ENCODE results near the gene AP3M1. TPM values are rescaled to one million over a fixed set of nuclear protein-coding genes. Genes with fewer than 3 reads are reported as not detected.

The AP3M1 gene
- total RNA-seq, 1 donor from 2014 or later: 58.3 TPM

- Histone ChIP-seq H3K79me2 (ENCODE audit: low read depth) (peaks cover 26% of the 10 kb centered on the region), H3K4me3 (no peak overlapping the region), H3K9ac (no peak overlapping the region), H3K27ac (peak overlapping the region; percentile 48), H3K4me2 (no peak overlapping the region), H3K27me3 (no peaks in the 10 kb centered on the region), H3K9me3 (ENCODE audit: low read depth) (no peaks in the 10 kb centered on the region), H3F3A (ENCODE audit: low read depth) (peaks cover 24% of the 10 kb centered on the region), H3K4me1 (peaks cover 15% of the 10 kb centered on the region), H3K36me3 (no peaks in the 10 kb centered on the region), H2AFZ (replicated peaks) (no peak overlapping the region), H4K20me1 (ENCODE audit: low read depth) (no peaks in the 10 kb centered on the region)
- Mint-ChIP-seq H3K9me3 (no peaks in the 10 kb centered on the region), H3K36me3 (no peaks in the 10 kb centered on the region), H3K27ac (no peak overlapping the region), H3K4me1 (peaks cover 11% of the 10 kb centered on the region), H3K4me3 (peak overlapping the region; percentile 21), H3K27me3 (ENCODE audit: insufficient read depth, low read depth) (peaks cover 4% of the 10 kb centered on the region)
- peak; percentile 7 for DNase-seq (ENCODE audit: low spot score)
- TF ChIP-seq CTCF (IDR thresholded peaks at IDR 0.05) (no peak), EZH2 (IDR thresholded peaks at IDR 0.05) (no peak), EZH2phosphoT487 (IDR thresholded peaks at IDR 0.05) (no peak)
Measured at GRCh38 chr10:74174521-74174920, 23.9 kb upstream of the AP3M1 start.

GRCh38 chr10:74171625-74172024 lies 21.0 kb upstream of the AP3M1 start:
- Mint-ChIP-seq H3K9me3 (no peaks in the 10 kb centered on the region), H3K27me3 (ENCODE audit: insufficient read depth, low read depth) (peaks cover 2% of the 10 kb centered on the region), H3K4me1 (peaks cover 7% of the 10 kb centered on the region), H3K36me3 (no peaks in the 10 kb centered on the region), H3K4me3 (no peak overlapping the region), H3K27ac (no peak overlapping the region)
- Histone ChIP-seq H2AFZ (replicated peaks) (no peak overlapping the region), H3K36me3 (no peaks in the 10 kb centered on the region), H3K27me3 (no peaks in the 10 kb centered on the region), H3K27ac (no peak overlapping the region), H3K4me2 (no peak overlapping the region), H3K4me1 (peaks cover 5% of the 10 kb centered on the region), H3F3A (ENCODE audit: low read depth) (peaks cover 17% of the 10 kb centered on the region), H3K4me3 (no peak overlapping the region), H3K9ac (no peak overlapping the region), H4K20me1 (ENCODE audit: low read depth) (no peaks in the 10 kb centered on the region), H3K9me3 (ENCODE audit: low read depth) (no peaks in the 10 kb centered on the region), H3K79me2 (ENCODE audit: low read depth) (peaks cover 11% of the 10 kb centered on the region)
- DNase-seq (ENCODE audit: low spot score): no peak
- TF ChIP-seq EZH2 (IDR thresholded peaks at IDR 0.05) (no peak), CTCF (IDR thresholded peaks at IDR 0.05) (no peak)

GRCh38 chr10:74167443-74167842 lies 16.8 kb upstream of the AP3M1 start:
- H3K4me1 Mint-ChIP-seq: no peaks in the 10 kb centered on the region
- TF ChIP-seq EZH2 (IDR thresholded peaks at IDR 0.05): no peak
- TF ChIP-seq CTCF (IDR thresholded peaks at IDR 0.05): no peak
- no peak for TF ChIP-seq EZH2phosphoT487 (IDR thresholded peaks at IDR 0.05)
- no peak for DNase-seq (ENCODE audit: low spot score)
- H3K9ac ChIP-seq: no peak overlapping the region
- H3K9me3 ChIP-seq (ENCODE audit: low read depth): no peaks in the 10 kb centered on the region
- no peaks in the 10 kb centered on the region for H3K9me3 Mint-ChIP-seq
- H3K4me1 ChIP-seq: no peaks in the 10 kb centered on the region
- H3K27me3 Mint-ChIP-seq (ENCODE audit: insufficient read depth, low read depth): no peaks in the 10 kb centered on the region
- no peaks in the 10 kb centered on the region for H3K36me3 ChIP-seq
- no peak overlapping the region for H3K4me3 ChIP-seq
- no peaks in the 10 kb centered on the region for H3F3A ChIP-seq (ENCODE audit: low read depth)
- no peak overlapping the region for H3K27ac Mint-ChIP-seq
- no peak overlapping the region for H3K4me3 Mint-ChIP-seq
- no peak overlapping the region for H3K4me2 ChIP-seq
- no peak overlapping the region for H2AFZ ChIP-seq (replicated peaks)
- no peaks in the 10 kb centered on the region for H3K36me3 Mint-ChIP-seq
- no peaks in the 10 kb centered on the region for H3K27me3 ChIP-seq
- H4K20me1 ChIP-seq (ENCODE audit: low read depth): peaks cover 5% of the 10 kb centered on the region
- no peak overlapping the region for H3K27ac ChIP-seq
- H3K79me2 ChIP-seq (ENCODE audit: low read depth): peaks cover 29% of the 10 kb centered on the region

Measured in neural progenitor cell (in vitro differentiated cells).